ENCODE results near the gene DHFR.
"Not testable (repeated sequence)": the region's sequence is repeated elsewhere in the genome, so short reads cannot be mapped to it uniquely, and the experiment has no call there.

Gene DHFR

DNA sequence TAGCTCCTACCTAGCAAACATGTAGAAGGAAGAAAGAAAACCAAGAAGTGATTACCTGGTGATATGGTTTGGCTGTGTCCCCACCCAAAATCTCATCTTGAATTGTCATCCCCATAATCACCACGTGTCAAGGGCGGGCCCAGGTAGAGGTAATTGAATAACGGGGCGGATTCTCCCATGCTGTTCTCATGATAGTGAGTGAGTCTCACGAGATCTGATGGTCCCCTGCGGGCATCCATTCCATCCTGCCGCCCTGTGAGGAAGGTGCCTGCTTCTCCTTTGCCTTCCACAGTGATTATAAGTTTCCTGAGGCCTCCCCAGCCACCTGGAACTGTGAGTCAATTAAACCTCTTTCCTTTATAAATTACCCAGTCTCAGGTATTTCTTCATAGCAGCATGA, 57.3 kb downstream of the DHFR start:
- Histone ChIP-seq H3K36me3 (ENCODE audit: insufficient read depth, low read length) (no peaks in the 10 kb centered on the region), H3K4me1 (ENCODE audit: insufficient read depth, low read length) (no peaks in the 10 kb centered on the region), H3K9ac (ENCODE audit: low read depth, low read length) (no peak overlapping the region)

GRCh38 chr5:80594810-80595209, 60.0 kb downstream of the DHFR start:
- Histone ChIP-seq H3K36me3 (ENCODE audit: insufficient read depth, low read length) (no peaks in the 10 kb centered on the region), H3K9ac (ENCODE audit: low read depth, low read length) (no peak overlapping the region), H3K4me1 (ENCODE audit: insufficient read depth, low read length) (no peaks in the 10 kb centered on the region), H3K9me3 (ENCODE audit: control insufficient read depth, insufficient read depth, low read length) (no peaks in the 10 kb centered on the region)

More for the DNA sequence above, 57.3 kb downstream of the DHFR start:
- no peaks in the 10 kb centered on the region for H3K9me3 ChIP-seq (ENCODE audit: control insufficient read depth, insufficient read depth, low read length)

DNA sequence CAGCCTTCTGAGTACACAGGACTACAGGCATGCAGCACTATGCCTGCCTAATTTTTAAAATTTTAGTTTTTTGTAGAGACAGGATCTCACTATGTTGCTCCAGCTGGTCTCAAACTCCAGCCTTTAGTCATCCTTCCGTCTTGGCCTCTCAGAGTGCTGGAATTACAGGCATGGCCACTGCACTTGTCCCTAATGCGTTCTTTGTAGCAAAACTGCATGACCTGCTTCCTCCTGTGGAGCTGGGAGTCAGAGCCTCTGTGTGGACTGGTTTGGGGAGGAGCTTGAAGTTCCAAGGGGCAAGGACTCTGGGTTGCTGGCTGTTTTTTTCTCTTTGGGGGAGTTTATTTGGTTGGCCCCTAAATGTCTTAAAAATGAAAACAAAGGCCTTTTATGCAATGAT, 62.0 kb downstream of the DHFR start:
- no peaks in the 10 kb centered on the region for H3K9me3 ChIP-seq (ENCODE audit: control insufficient read depth, insufficient read depth, low read length)

DNA sequence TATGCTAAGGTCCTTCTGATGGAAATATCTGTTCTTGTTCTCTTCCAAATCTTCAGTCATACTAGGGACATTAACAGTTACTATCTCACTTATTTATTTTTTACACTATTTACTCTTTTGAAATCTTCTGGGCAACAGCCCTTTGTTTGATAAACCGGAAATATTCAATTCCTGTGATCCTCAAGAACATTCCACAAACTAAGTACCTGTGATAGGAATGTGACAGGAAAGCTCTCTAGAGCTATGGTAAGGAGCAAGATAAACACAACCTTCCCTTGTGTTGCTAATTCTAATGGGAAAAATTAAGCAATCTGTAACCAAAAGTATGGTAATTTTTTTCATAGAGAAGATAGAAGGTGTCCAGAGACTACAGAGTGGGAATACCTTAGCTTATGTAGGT, 62.7 kb downstream of the DHFR start:
- Histone ChIP-seq H3K36me3 (ENCODE audit: insufficient read depth, low read length) (no peaks in the 10 kb centered on the region), H3K9me3 (ENCODE audit: control insufficient read depth, insufficient read depth, low read length) (no peaks in the 10 kb centered on the region), H3K4me1 (ENCODE audit: insufficient read depth, low read length) (no peaks in the 10 kb centered on the region), H3K9ac (ENCODE audit: low read depth, low read length) (no peak overlapping the region)

More for the DNA sequence above, 62.0 kb downstream of the DHFR start:
- Histone ChIP-seq H3K36me3 (ENCODE audit: insufficient read depth, low read length) (no peaks in the 10 kb centered on the region), H3K4me1 (ENCODE audit: insufficient read depth, low read length) (no peaks in the 10 kb centered on the region), H3K9ac (ENCODE audit: low read depth, low read length) (no peak overlapping the region)

- no peaks in the 10 kb centered on the region for H3K36me3 ChIP-seq (ENCODE audit: insufficient read depth, low read length)
- H3K9ac ChIP-seq (ENCODE audit: low read depth, low read length), result no peak overlapping the region
- H3K9me3 ChIP-seq (ENCODE audit: control insufficient read depth, insufficient read depth, low read length), result no peaks in the 10 kb centered on the region
- H3K4me1 ChIP-seq (ENCODE audit: insufficient read depth, low read length), result no peaks in the 10 kb centered on the region
These were observed 63.4 kb downstream of the DHFR start for GRCh38 chr5:80591352-80591751.

GRCh38 chr5:80590766-80591165, 64.0 kb downstream of the DHFR start:
- H3K9ac ChIP-seq (ENCODE audit: low read depth, low read length), result no peak overlapping the region
- no peaks in the 10 kb centered on the region for H3K9me3 ChIP-seq (ENCODE audit: control insufficient read depth, insufficient read depth, low read length)
- H3K4me1 ChIP-seq (ENCODE audit: insufficient read depth, low read length), result no peaks in the 10 kb centered on the region
- no peaks in the 10 kb centered on the region for H3K36me3 ChIP-seq (ENCODE audit: insufficient read depth, low read length)

- no peak overlapping the region for H3K9ac ChIP-seq (ENCODE audit: low read depth, low read length)
- H3K9me3 ChIP-seq (ENCODE audit: control insufficient read depth, insufficient read depth, low read length), result no peaks in the 10 kb centered on the region
- no peaks in the 10 kb centered on the region for H3K4me1 ChIP-seq (ENCODE audit: insufficient read depth, low read length)
- H3K36me3 ChIP-seq (ENCODE audit: insufficient read depth, low read length), result no peaks in the 10 kb centered on the region
These were observed 65.8 kb downstream of the DHFR start for GRCh38 chr5:80588858-80589540.

- H3K9ac ChIP-seq (ENCODE audit: low read depth, low read length), result no peak overlapping the region
- no peaks in the 10 kb centered on the region for H3K36me3 ChIP-seq (ENCODE audit: insufficient read depth, low read length)
- H3K4me1 ChIP-seq (ENCODE audit: insufficient read depth, low read length), result no peaks in the 10 kb centered on the region
- no peaks in the 10 kb centered on the region for H3K9me3 ChIP-seq (ENCODE audit: control insufficient read depth, insufficient read depth, low read length)
These were observed 70.0 kb downstream of the DHFR start for GRCh38 chr5:80584770-80585169.

GRCh38 chr5:80580291-80580690, 74.5 kb downstream of the DHFR start:
- H3K36me3 ChIP-seq (ENCODE audit: insufficient read depth, low read length); H3K9me3 ChIP-seq (ENCODE audit: control insufficient read depth, insufficient read depth, low read length); H3K9ac ChIP-seq (ENCODE audit: low read depth, low read length); H3K4me1 ChIP-seq (ENCODE audit: insufficient read depth, low read length): not testable (repeated sequence)

- H3K4me1 ChIP-seq (ENCODE audit: insufficient read depth, low read length), result no peaks in the 10 kb centered on the region
- no peak overlapping the region for H3K9ac ChIP-seq (ENCODE audit: low read depth, low read length)
- H3K36me3 ChIP-seq (ENCODE audit: insufficient read depth, low read length), result no peaks in the 10 kb centered on the region
- no peaks in the 10 kb centered on the region for H3K9me3 ChIP-seq (ENCODE audit: control insufficient read depth, insufficient read depth, low read length)
These were observed 75.7 kb downstream of the DHFR start for GRCh38 chr5:80579050-80579449.

DNA sequence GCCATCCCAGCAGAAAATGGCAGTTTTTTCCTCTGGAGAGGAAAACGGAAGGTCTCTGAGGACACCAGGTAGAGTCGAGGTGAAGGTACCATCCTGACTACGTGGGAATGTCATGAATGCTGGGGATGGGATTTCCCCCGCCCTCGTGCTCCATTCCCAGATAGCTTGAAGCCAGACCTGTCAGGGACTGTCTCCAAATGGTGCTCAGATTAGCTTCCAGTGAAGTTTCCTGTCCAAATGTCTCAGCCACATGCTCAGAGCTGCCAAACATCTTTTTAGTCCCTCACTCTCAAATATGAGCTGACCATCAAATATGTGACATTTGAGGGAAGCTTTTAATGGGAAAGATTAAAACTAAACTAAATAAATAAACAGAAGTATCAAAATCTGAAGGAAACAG, 77.1 kb downstream of the DHFR start:
- Histone ChIP-seq H3K9me3 (ENCODE audit: control insufficient read depth, insufficient read depth, low read length) (no peaks in the 10 kb centered on the region), H3K4me1 (ENCODE audit: insufficient read depth, low read length) (no peaks in the 10 kb centered on the region), H3K36me3 (ENCODE audit: insufficient read depth, low read length) (no peaks in the 10 kb centered on the region), H3K9ac (ENCODE audit: low read depth, low read length) (no peak overlapping the region)

DNA sequence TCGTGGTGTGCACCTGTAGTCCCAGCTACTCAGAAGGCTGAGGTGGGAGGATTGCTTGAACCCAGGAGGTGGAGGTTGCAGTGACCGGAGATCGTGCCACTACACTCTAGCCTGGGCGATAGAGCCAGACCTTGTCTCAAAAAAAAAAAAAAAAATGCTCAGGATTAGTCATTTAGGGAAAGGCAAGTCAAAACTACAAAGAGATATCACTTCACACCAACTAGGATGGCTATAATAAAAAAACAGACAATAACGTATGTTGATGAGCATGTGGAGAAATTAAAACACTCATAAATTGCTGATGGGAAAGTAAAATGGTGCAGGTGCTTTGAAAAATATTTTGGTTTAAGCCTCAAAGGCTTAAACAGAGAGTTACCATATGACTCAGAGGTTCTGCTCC, 78.4 kb downstream of the DHFR start:
- H3K9ac ChIP-seq (ENCODE audit: low read depth, low read length), result no peak overlapping the region
- no peaks in the 10 kb centered on the region for H3K4me1 ChIP-seq (ENCODE audit: insufficient read depth, low read length)
- no peaks in the 10 kb centered on the region for H3K9me3 ChIP-seq (ENCODE audit: control insufficient read depth, insufficient read depth, low read length)
- H3K36me3 ChIP-seq (ENCODE audit: insufficient read depth, low read length), result no peaks in the 10 kb centered on the region

All from ES-I3 (cell line).